HepG2 (cell line): Measurements from ENCODE around the gene CTNNA2. TPM values are rescaled to one million over a fixed set of nuclear protein-coding genes. Genes with fewer than 3 reads are reported as not detected.

Experiments
- ATAC-seq: fragments of 200-7000 bp; cut with Tn5 transposase; 3 replicates; pipeline ENCODE4 v1.9.1; 2020; ENCODE audit warnings: mild to moderate bottlenecking, moderate library complexity
- BruUV-seq: library from RNA; stranded (reverse); fragments of 400-500 nt; replicated peaks from 2 replicates; lab custom pipeline; 2021; lab: Mats Ljungman, UMichigan
- CTCF ChIA-PET: fragments of 300-600 bp; formaldehyde crosslinking; extraction: SDS; loops from one replicate; lab custom pipeline; 2021; ENCODE audit warnings: low total read pairs, inconsistent platforms, low intra/inter-chr PET ratio; lab: Yijun Ruan, JAX
- POLR2A ChIA-PET: fragments of 350-600 bp; sonication (Branson Sonifier 250); formaldehyde crosslinking; loops from one replicate; lab custom pipeline; 2020; ENCODE audit warnings: antibody characterized with exemption, inconsistent platforms; lab: Yijun Ruan, JAX
- DNase-seq: peaks from one replicate; pipeline ENCODE4 v3.0.0-alpha.2; 2015; ENCODE audit warnings: low spot score
- FAIRE-seq: peaks from 3 replicates; lab custom pipeline; 2011; peaks lifted over from hg19 to GRCh38; lab: Jason Lieb, UNC
- H2AFZ ChIP-seq: one replicate; pipeline ENCODE4 v1.6.1; 2011; ENCODE audit warnings: low read length, inconsistent platforms
- H3K27ac ChIP-seq: fragments of 300-600 bp; 3 replicates; pipeline ENCODE4 v1.8.0; 2011; ENCODE audit warnings: mixed run types, mild to moderate bottlenecking, mixed read lengths, low read length, inconsistent platforms; ENCODE audit not compliant: insufficient read depth; ENCODE audit errors: extremely low read length
- H3K27me3 ChIP-seq, 2 experiments: fragments of 200-600 bp in 1 of 2; 2 replicates in 1 of 2; 3 replicates in 1 of 2; pipeline versions ENCODE4 v1.6.0 to v1.8.0; 2011; ENCODE audit warnings: low read length in 2 of 2, mild to moderate bottlenecking in 2 of 2, moderate library complexity in 2 of 2, inconsistent platforms in 1 of 2; ENCODE audit not compliant: insufficient read depth in 2 of 2, control insufficient read depth in 1 of 2
- H3K36me3 ChIP-seq, 2 experiments: fragments of 200-600 bp in 1 of 2; replicated peaks in 1 of 2; 2 replicates in 1 of 2; 3 replicates in 1 of 2; pipeline versions ENCODE4 v1.5.1 to v1.8.0; 2011; ENCODE audit warnings: low read length in 2 of 2, inconsistent platforms in 1 of 2; ENCODE audit not compliant: insufficient read depth in 2 of 2, control insufficient read depth in 1 of 2
- H3K4me1 ChIP-seq: 2 replicates; pipeline ENCODE4 v1.5.1; 2012; ENCODE audit warnings: low read length, inconsistent platforms; ENCODE audit not compliant: insufficient read depth
- H3K4me2 ChIP-seq: 2 replicates; pipeline ENCODE4 v1.6.0; 2011; ENCODE audit warnings: low read depth, low read length, inconsistent platforms
- H3K4me3 ChIP-seq, 3 experiments: fragments of 200-600 bp in 1 of 3; sonication (generic), shearing (Covaris generic) in 1 of 3; replicated peaks in 1 of 3; 2 replicates each; pipeline ENCODE4 v1.5.1; 2011 to 2016; ENCODE audit warnings: low read length in 3 of 3, inconsistent platforms in 2 of 3, low read depth in 2 of 3, mild to moderate bottlenecking in 2 of 3, control low read depth in 1 of 3, mixed read lengths in 1 of 3; ENCODE audit not compliant: insufficient read depth in 1 of 3
- H3K79me2 ChIP-seq: one replicate; pipeline ENCODE4 v1.6.1; 2011; ENCODE audit warnings: low read length, inconsistent platforms; ENCODE audit not compliant: insufficient read depth
- H3K9ac ChIP-seq: 2 replicates; pipeline ENCODE4 v1.6.0; 2011; ENCODE audit warnings: mild to moderate bottlenecking, low read depth, low read length, inconsistent platforms; ENCODE audit not compliant: insufficient read depth
- H3K9me3 ChIP-seq: 2 replicates; pipeline ENCODE4 v1.5.1; 2012; ENCODE audit warnings: mild to moderate bottlenecking, low read length
- H4K20me1 ChIP-seq: 2 replicates; pipeline ENCODE4 v1.6.0; 2011; ENCODE audit warnings: inconsistent platforms, mild to moderate bottlenecking, low read length, moderate library complexity; ENCODE audit not compliant: insufficient read depth
- ATF7 ChIP-seq, 2 experiments: fragments of 450-650 bp in 1 of 2; sonication (generic) in 1 of 2; formaldehyde crosslinking in 1 of 2; IDR thresholded peaks; 2 replicates each; pipeline versions ENCODE4 v1.4.0 to v1.6.1; 2016 to 2020; ENCODE audit warnings: antibody characterized with exemption in 1 of 2, mild to moderate bottlenecking in 1 of 2, missing genetic modification reagents in 1 of 2
- CREB1 ChIP-seq, 2 experiments: fragments of 450-650 bp in 1 of 2; IDR thresholded peaks; 2 replicates each; pipeline ENCODE4 v1.6.1; 2016 to 2017; ENCODE audit warnings: control low read depth in 1 of 2, mild to moderate bottlenecking in 1 of 2, missing compliant biosample characterization in 1 of 2, missing genetic modification characterization in 1 of 2
- ETS1 ChIP-seq: sonication (generic); formaldehyde crosslinking; IDR thresholded peaks from 2 replicates; pipeline ENCODE4 v1.4.0; 2020; ENCODE audit warnings: missing genetic modification reagents
- FOXA1 ChIP-seq, 2 experiments: fragments of 450-650 bp in 1 of 2; sonication (generic) in 1 of 2; formaldehyde crosslinking in 1 of 2; IDR thresholded peaks; 2 replicates each; pipeline versions ENCODE4 v1.4.0 to v1.6.1; 2016 to 2020; ENCODE audit warnings: missing genetic modification reagents in 1 of 2
- MAFF ChIP-seq: IDR thresholded peaks from 2 replicates; pipeline ENCODE4 v1.6.1; 2011; ENCODE audit warnings: low read depth, low read length, improper control_type of control experiment
- MAFG ChIP-seq: sonication (generic); formaldehyde crosslinking; IDR thresholded peaks from 2 replicates; pipeline ENCODE4 v1.5.1; 2020; ENCODE audit warnings: mild to moderate bottlenecking, missing genetic modification reagents
- MAFK ChIP-seq, 2 experiments: IDR thresholded peaks in 1 of 2; conservative IDR thresholded peaks in 1 of 2; 2 replicates each; pipeline ENCODE4 v1.6.1; 2011; ENCODE audit warnings: improper control_type of control experiment in 2 of 2, low read length in 2 of 2
- RCOR2 ChIP-seq: IDR thresholded peaks from 2 replicates; pipeline ENCODE4 v1.6.1; 2016; ENCODE audit warnings: missing biosample characterization, missing genetic modification reagents
- SRSF4 ChIP-seq: fragments of 200-400 bp; formaldehyde crosslinking; IDR thresholded peaks from one replicate; pipeline ENCODE4 v1.6.1; 2018; ENCODE audit warnings: mild to moderate bottlenecking, low read depth, low read length, moderate library complexity; ENCODE audit not compliant: poor library complexity, severe bottlenecking
- TGIF2 ChIP-seq: IDR thresholded peaks from 2 replicates; pipeline ENCODE4 v1.6.1; 2016; ENCODE audit warnings: control low read depth, missing compliant biosample characterization
- TRIM24 ChIP-seq: sonication (generic); formaldehyde crosslinking; IDR thresholded peaks from 2 replicates; pipeline ENCODE4 v1.8.0; 2022; ENCODE audit warnings: mild to moderate bottlenecking, missing genetic modification reagents
- ZBTB25 ChIP-seq: IDR thresholded peaks from 2 replicates; pipeline ENCODE4 v1.6.1; 2018; ENCODE audit warnings: missing genetic modification reagents
- ZFP36L2 ChIP-seq: sonication (generic); formaldehyde crosslinking; IDR thresholded peaks from 2 replicates; pipeline ENCODE4 v1.4.0; 2020; ENCODE audit warnings: missing genetic modification reagents
- WGBS: methylation state at CpG from one replicate; pipeline ENCODE4 v1.1.6; 2017; ENCODE audit warnings: low lambda C conversion rate; 5-methylcytosine and 5-hydroxymethylcytosine counted together
- in situ Hi-C: cut with HindIII; loops from 2 replicates; pipeline ENCODE4 v1.10.0; 2017; ENCODE audit warnings: low pct_unique_long_range_greater_than_20kb; ENCODE audit not compliant: extremely low pct_ligation_motif_present
- intact Hi-C: fragments of 100-400 bp; cut with micrococcal nuclease; formaldehyde crosslinking; loops from one replicate; pipeline ENCODE4 v1.10.0; 2022; ENCODE audit not compliant: unreplicated experiment
- polyA plus RNA-seq, 8 experiments: library from polyadenylated mRNA; depleted of rRNA in 3 of 8; stranded (reverse) in 7 of 8; unstranded in 1 of 8; fragments of >200 nt; fragmentation: Illumina TruSeq in 4 of 8; extraction: Trizol in 4 of 8; gene quantifications; 2 replicates each; pipeline versions ENCODE4 v1.2.1 to v1.2.3, GENCODE V29; 2011 to 2016; ENCODE audit warnings: low read depth in 4 of 8, missing spikeins in 1 of 8, mixed read lengths in 1 of 8; ENCODE audit not compliant: insufficient read depth in 1 of 8
- total RNA-seq, 5 experiments: library from RNA; depleted of rRNA; stranded (reverse); fragments of >200 nt; fragmentation: Illumina TruSeq; extraction: Trizol; gene quantifications; 2 replicates each; pipeline ENCODE4 v1.2.3, GENCODE V29; 2016; ENCODE audit warnings: low read depth in 1 of 5

CTNNA2 gene
- total and polyA plus RNA-seq, 2 of the 13 experiments (the other 11 are each of a cell fraction or from before 2014, with no cell fraction given) = not detected

GRCh38 chr2:80222644-80223043 lies 709.8 kb downstream of the CTNNA2 start:
- intact Hi-C loops (no loop called here), in situ Hi-C loops (no loop called here)
- no peak for FAIRE-seq
- no peaks in the 10 kb centered on the region for H3K36me3 ChIP-seq
- no peak overlapping the region for H3K4me3 ChIP-seq
- DNase-seq = no peak
- H3K4me1 ChIP-seq = no peaks in the 10 kb centered on the region
- no peak for ATAC-seq
- 0 out of 2 replicates have a peak, but pooled peaks cover 5% of the 10 kb centered on the region for H3K9me3 ChIP-seq
- no peaks in the 10 kb centered on the region for H4K20me1 ChIP-seq
- BruUV-seq = no TSS peak
- CTCF ChIA-PET = no interaction called here
- POLR2A ChIA-PET = no interaction called here
- no peaks in the 10 kb centered on the region for H3K27me3 ChIP-seq
- H2AFZ ChIP-seq = no peak overlapping the region
- no peak overlapping the region for H3K27ac ChIP-seq
- no peaks in the 10 kb centered on the region for H3K79me2 ChIP-seq
- no peak for TF ChIP-seq ZBTB25 (CRISPR knock-in tag)
- no peak for TF ChIP-seq RCOR2
- no peak for TF ChIP-seq SRSF4
- TF ChIP-seq ZFP36L2 = no peak
- TF ChIP-seq CREB1 (IDR thresholded peaks at IDR 0.05) = no peak
- TF ChIP-seq CREB1 (CRISPR knock-in tag; IDR thresholded peaks at IDR 0.05) = no peak
- no peak for TF ChIP-seq TRIM24 (CRISPR knock-in tag)
- TF ChIP-seq MAFK (conservative IDR thresholded peaks at IDR 0.05 in 1 of 2, IDR thresholded peaks at IDR 0.05 in 1 of 2; ENCODE audit: low read length in 2 of 2) = peak; percentile 68 to 82
- no peak for TF ChIP-seq TGIF2
- TF ChIP-seq MAFG = no peak
- no peak for TF ChIP-seq ATF7 (IDR thresholded peaks at IDR 0.05)
- no peak for TF ChIP-seq ATF7 (CRISPR knock-in tag; IDR thresholded peaks at IDR 0.05)
- TF ChIP-seq MAFF = peak; percentile 63; the same call in 1 of the 2 replicates
- TF ChIP-seq ETS1 = no peak
- no peak for TF ChIP-seq FOXA1 (IDR thresholded peaks at IDR 0.05)
- no peak for TF ChIP-seq FOXA1 (CRISPR knock-in tag; IDR thresholded peaks at IDR 0.05)
- no peak overlapping the region for H3K4me2 ChIP-seq
- no peak overlapping the region for H3K9ac ChIP-seq
- WGBS = 13% methylated on average over 2 of the region's 2 CpGs
